HG02642 (cell line): Measurements from ENCODE around the gene TMEM9.

ENCODE experiments used
- ATAC-seq: cut with Tn5 transposase; IDR thresholded peaks from one replicate; pipeline ENCODE4 v1.9.1; 2021; ENCODE audit warnings: mild to moderate bottlenecking; ENCODE audit not compliant: unreplicated experiment, poor library complexity

Gene TMEM9

GRCh38 chr1:201147396-201148015, 6.8 kb downstream of the TMEM9 start:
- no peak for ATAC-seq

- no peak for ATAC-seq
Observed at GRCh38 chr1:201146626-201147390, 7.5 kb downstream of the TMEM9 start.

- no peak for ATAC-seq
Observed at GRCh38 chr1:201145816-201146215, 8.5 kb downstream of the TMEM9 start.

- no peak for ATAC-seq
Observed at GRCh38 chr1:201145132-201145531, 9.1 kb downstream of the TMEM9 start.

GRCh38 chr1:201144701-201145100, 9.6 kb downstream of the TMEM9 start:
- ATAC-seq, result no peak

GRCh38 chr1:201143726-201144635, 10.3 kb downstream of the TMEM9 start:
- no peak for ATAC-seq

- no peak for ATAC-seq
Observed at GRCh38 chr1:201142849-201143725, 11.2 kb downstream of the TMEM9 start.

GRCh38 chr1:201142011-201142848, 12.0 kb downstream of the TMEM9 start:
- ATAC-seq, result no peak

GRCh38 chr1:201141418-201141817, 12.9 kb downstream of the TMEM9 start:
- ATAC-seq, result no peak

GRCh38 chr1:201140941-201141260, 13.4 kb downstream of the TMEM9 start:
- ATAC-seq, result no peak

GRCh38 chr1:201140235-201140940, 13.9 kb downstream of the TMEM9 start:
- ATAC-seq, result no peak

- no peak for ATAC-seq
Observed at GRCh38 chr1:201139756-201140155, 14.5 kb downstream of the TMEM9 start.

- ATAC-seq, result no peak
Observed at GRCh38 chr1:201139306-201139705, 15.0 kb downstream of the TMEM9 start.

- ATAC-seq, result no peak
Observed at GRCh38 chr1:201138311-201138840, 15.9 kb downstream of the TMEM9 start.

GRCh38 chr1:201137579-201138310, 16.5 kb downstream of the TMEM9 start:
- ATAC-seq, result no peak

GRCh38 chr1:201137024-201137392, 17.3 kb downstream of the TMEM9 start:
- ATAC-seq, result no peak

GRCh38 chr1:201136355-201137023, 17.8 kb downstream of the TMEM9 start:
- no peak for ATAC-seq
